Uterus (tissue), 4 donors: Measurements from ENCODE around the gene DEPDC5. TPM values are rescaled to one million over a fixed set of nuclear protein-coding genes. Genes with fewer than 3 reads are reported as not detected.
"Not testable (repeated sequence)": the region's sequence is repeated elsewhere in the genome, so short reads cannot be mapped to it uniquely, and the experiment has no call there.

Source experiments
- DNase-seq, 2 donors: peaks; one replicate each; pipeline ENCODE4 v3.0.0-alpha.2; 2019 to 2020
- H3K27ac ChIP-seq, 2 donors: fragments of 200-600 bp; sonication (generic); 1 replicate in 1 of 2; 2 replicates in 1 of 2; pipeline ENCODE4 v1.5.1; 2016 to 2018
- H3K27me3 ChIP-seq, 2 donors: fragments of 200-600 bp; sonication (generic); one replicate each; pipeline ENCODE4 v1.5.1; 2018 to 2019; ENCODE audit warnings: control low read depth in 1 of 2
- H3K36me3 ChIP-seq, 2 donors: fragments of 200-600 bp; sonication (generic); one replicate each; pipeline ENCODE4 v1.5.1; 2019; ENCODE audit warnings: control low read depth in 1 of 2
- H3K4me1 ChIP-seq, 2 donors: fragments of 200-600 bp; sonication (generic); one replicate each; pipeline ENCODE4 v1.5.1; 2018 to 2019; ENCODE audit warnings: control low read depth in 1 of 2
- H3K4me3 ChIP-seq, 2 donors: fragments of 200-600 bp; sonication (generic); 1 replicate in 1 of 2; 2 replicates in 1 of 2; pipeline ENCODE4 v1.5.1; 2018 to 2019; ENCODE audit warnings: mild to moderate bottlenecking in 1 of 2
- H3K9me3 ChIP-seq, 2 donors: fragments of 200-600 bp; sonication (generic); one replicate each; pipeline ENCODE4 v1.5.1; 2019; ENCODE audit warnings: control low read depth in 1 of 2
- POLR2A ChIP-seq, 2 donors: fragments of 450-650 bp; IDR thresholded peaks; one replicate each; pipeline ENCODE4 v1.6.1; 2016; ENCODE audit warnings: antibody characterized with exemption in 2 of 2, mild to moderate bottlenecking in 1 of 2, moderate library complexity in 1 of 2
- intact Hi-C: fragments of 100-400 bp; cut with DNase I; formaldehyde crosslinking; loops from one replicate; pipeline ENCODE4 v1.15.1; 2023; ENCODE audit warnings: low total_unique reads
- total RNA-seq, 4 donors: library from RNA; depleted of rRNA in 3 of 4; stranded (reverse); fragments of >200 nt in 3 of 4; gene quantifications; one replicate each; pipeline versions ENCODE4 v1.1.0 to v1.2.4, GENCODE V29; 2014 to 2023
- TF ChIP-seq, protein P1 (sequence below), 4 experiments: fragments of 200-600 bp in 2 of 4; fragments of 450-650 bp in 2 of 4; sonication (generic) in 2 of 4; IDR thresholded peaks; one replicate each; pipeline ENCODE4 v1.5.1; 2016 to 2019; ENCODE audit warnings: antibody characterized with exemption in 4 of 4, mild to moderate bottlenecking in 2 of 4, moderate library complexity in 1 of 4
- donor health status: DM: yes; HTN: yes; CAD: no.

Gene DEPDC5
- 100 to 1,000 TPM in 1 of 4 donors, 10 to 100 TPM in 2, 1 to 10 TPM in 1; 9.1 to 180 (median 37.2) TPM for total RNA-seq

DNA sequence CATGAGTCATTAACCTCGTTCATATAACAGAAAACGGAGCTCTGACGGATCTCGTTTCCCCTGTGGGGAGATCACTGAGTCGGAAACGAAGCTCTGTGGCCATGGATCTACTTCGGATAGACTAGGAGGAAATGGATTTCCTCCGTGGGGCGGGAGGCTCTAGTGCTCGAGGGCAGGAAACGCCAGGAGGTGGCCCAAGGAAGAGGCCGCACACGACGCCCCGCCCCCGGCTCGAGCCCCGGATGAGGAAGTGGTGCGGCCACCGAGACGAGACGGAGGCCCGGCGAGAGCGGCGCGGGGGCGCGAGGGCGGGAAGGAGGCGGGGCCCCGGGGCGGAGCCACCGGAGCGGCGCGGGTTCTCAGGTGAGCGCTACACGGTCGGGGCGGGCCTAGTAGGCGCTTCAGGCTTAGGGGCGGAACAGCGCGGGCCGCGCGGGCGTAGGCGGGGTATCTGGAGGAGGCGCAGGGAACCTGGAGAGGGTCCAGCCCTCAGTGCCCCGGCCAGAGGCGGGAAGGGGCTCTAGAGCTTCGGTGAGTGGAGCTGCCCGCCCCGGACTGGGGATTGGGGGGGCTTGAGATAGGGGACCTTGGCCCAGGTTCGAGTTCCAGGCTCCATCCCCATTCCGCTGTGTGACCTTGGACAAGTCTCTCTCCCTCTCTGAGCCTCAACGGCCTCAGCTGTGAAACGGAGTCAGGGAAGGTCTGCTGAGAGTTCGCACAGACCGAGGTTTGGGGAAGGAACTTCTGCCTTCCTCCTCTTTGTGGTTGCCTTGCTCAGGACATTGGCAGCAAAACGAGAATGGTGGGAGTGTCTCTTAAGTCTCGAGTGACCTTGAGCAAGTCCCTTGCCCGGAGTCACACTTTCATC, at the start of gene DEPDC5:
DEPDC5 (plus strand) TSS at position 386 of the 868 bp plus-strand sequence. CDS start 903 bp downstream, outside the sequence.
- peak; percentile 95 to 96 for DNase-seq
- Histone ChIP-seq H3K4me3 (peak within 1 kb of the TSS; percentile 81 to 83), H3K36me3 (no peaks in the 10 kb centered on the region), H3K9me3 (no peaks in the 10 kb centered on the region), H3K27me3 (no peaks in the 10 kb centered on the region), H3K27ac (peak within 1 kb of the TSS; percentile 90 to 92), H3K4me1 (no peaks in the 10 kb centered on the region)
- TF ChIP-seq POLR2A (IDR thresholded peaks at IDR 0.05), result peak; percentile 71 to 81
- TF ChIP-seq, protein P1, sequence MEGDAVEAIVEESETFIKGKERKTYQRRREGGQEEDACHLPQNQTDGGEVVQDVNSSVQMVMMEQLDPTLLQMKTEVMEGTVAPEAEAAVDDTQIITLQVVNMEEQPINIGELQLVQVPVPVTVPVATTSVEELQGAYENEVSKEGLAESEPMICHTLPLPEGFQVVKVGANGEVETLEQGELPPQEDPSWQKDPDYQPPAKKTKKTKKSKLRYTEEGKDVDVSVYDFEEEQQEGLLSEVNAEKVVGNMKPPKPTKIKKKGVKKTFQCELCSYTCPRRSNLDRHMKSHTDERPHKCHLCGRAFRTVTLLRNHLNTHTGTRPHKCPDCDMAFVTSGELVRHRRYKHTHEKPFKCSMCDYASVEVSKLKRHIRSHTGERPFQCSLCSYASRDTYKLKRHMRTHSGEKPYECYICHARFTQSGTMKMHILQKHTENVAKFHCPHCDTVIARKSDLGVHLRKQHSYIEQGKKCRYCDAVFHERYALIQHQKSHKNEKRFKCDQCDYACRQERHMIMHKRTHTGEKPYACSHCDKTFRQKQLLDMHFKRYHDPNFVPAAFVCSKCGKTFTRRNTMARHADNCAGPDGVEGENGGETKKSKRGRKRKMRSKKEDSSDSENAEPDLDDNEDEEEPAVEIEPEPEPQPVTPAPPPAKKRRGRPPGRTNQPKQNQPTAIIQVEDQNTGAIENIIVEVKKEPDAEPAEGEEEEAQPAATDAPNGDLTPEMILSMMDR (IDR thresholded peaks at IDR 0.05), result peak in 1 of 4 experiments; percentile 53
- intact Hi-C loops, result no loop called here

DNA sequence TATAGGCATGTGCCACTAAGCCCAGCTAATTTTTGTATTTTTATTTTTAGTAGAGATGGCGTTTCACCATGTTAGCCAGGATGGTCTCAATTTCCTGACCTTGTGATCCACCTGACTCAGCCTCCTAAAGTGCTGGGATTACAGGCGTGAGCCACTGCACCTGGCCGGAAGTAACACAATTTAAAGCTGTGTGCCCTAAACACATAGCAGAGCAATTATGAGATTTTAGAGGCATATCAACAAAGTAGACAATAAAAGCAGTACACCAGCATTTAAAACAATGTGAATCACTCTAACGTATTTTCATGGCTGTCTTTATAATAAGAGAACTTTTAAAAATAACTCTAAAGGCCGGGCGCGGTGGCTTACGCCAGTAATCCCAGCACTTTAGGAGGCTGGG, 46.3 kb upstream of the DEPDC5 start:
- no peak overlapping the region for H3K4me3 ChIP-seq
- no peak overlapping the region for H3K27ac ChIP-seq
- H3K9me3 ChIP-seq, result no peaks in the 10 kb centered on the region
- no peaks in the 10 kb centered on the region for H3K36me3 ChIP-seq
- DNase-seq, result no peak
- H3K4me1 ChIP-seq, result no peaks in the 10 kb centered on the region
- H3K27me3 ChIP-seq, result no peaks in the 10 kb centered on the region
- intact Hi-C loops, result no loop called here
- TF ChIP-seq, protein P1 (IDR thresholded peaks at IDR 0.05), result no peak
- no peak for TF ChIP-seq POLR2A (IDR thresholded peaks at IDR 0.05)

DNA sequence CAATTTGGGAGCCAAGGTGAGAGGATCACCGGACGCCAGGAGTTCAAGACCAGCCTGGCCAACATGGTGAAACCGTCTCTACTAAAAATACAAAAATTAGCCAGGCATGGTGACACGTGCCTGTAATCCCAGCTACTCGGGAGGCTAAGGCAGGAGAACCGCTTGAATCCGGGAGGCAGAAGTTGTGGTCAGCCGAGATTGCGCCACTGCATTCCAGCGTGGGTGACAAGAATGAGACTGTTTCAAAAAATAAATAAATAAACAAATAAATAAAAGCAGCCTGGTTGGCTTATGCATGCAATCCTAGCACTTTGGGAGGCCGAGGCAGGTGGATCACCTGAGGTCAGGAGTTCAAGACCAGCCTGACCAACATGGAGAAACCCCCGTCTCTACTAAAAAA, 42.6 kb upstream of the DEPDC5 start:
- H3K27ac ChIP-seq, H3K4me3 ChIP-seq, intact Hi-C loops, H3K36me3 ChIP-seq, DNase-seq, H3K4me1 ChIP-seq, H3K9me3 ChIP-seq, H3K27me3 ChIP-seq: not testable (repeated sequence)

DNA sequence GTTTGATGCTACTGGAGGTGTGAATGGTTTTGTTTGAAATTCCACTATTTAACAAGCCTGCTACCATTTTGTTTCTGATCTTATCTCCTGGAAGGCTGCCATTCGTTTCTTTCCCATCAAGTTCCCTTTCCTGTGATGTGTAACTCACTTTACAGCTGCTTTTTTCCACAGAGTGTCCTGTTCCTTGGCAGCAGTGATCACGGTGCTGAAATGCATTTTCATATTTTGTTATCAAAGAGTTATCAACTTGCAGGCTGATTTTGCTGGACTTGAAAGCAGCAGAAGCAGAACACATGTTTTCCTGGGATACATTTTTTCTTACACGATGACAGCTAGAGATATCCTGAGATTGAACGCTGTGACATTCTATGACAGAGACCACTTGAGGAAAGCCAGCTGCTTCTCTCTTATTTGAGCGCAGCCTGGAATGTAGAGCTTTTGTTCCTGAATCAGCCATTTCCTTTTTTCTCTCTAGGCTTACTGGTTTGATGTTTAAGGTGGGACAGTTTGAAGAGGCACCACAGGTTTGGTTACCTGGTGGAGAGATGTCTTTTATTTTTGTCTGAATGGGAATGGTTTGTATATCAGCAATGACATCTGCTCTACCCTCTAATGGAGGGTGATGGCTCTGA, 38.6 kb upstream of the DEPDC5 start:
- H3K36me3 ChIP-seq, result no peaks in the 10 kb centered on the region
- H3K27me3 ChIP-seq, result no peaks in the 10 kb centered on the region
- TF ChIP-seq POLR2A (IDR thresholded peaks at IDR 0.05), result no peak
- TF ChIP-seq, protein P1 (IDR thresholded peaks at IDR 0.05), result no peak
- no peak for DNase-seq
- intact Hi-C loops, result no loop called here
- H3K9me3 ChIP-seq, result no peaks in the 10 kb centered on the region
- no peak overlapping the region for H3K4me3 ChIP-seq
- no peaks in the 10 kb centered on the region for H3K4me1 ChIP-seq
- H3K27ac ChIP-seq, result no peak overlapping the region

DNA sequence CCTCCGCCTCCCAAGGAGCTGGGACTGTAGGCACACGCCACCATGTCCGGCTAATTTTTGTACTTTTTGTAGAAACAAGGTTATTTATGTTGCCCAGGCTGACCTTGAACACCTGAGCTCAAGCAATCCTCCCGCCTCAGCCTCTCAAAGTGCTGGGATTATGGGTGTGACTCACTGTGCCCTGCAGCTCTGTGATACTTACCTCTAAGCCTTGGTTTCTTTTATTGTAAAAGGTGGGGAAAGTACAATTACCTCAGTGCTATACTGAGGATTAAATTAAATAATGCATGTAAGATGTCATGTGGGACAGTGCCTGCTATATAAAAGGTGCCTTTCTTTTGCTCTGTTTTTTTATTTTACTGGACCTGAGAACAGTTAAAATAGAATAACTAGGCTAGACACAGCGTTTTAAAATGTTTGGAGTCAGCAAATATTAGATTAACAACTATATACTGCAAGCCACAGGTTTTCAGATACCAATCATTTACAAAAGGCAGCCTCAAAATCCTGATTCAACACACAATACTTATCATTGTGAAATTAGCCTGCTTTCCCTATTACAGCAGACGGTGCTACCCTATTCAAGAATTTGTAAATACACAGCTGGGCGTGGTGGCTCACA, 33.9 kb upstream of the DEPDC5 start:
- H3K27ac ChIP-seq, result no peak overlapping the region
- no peak for DNase-seq
- no peaks in the 10 kb centered on the region for H3K9me3 ChIP-seq
- H3K27me3 ChIP-seq, result no peaks in the 10 kb centered on the region
- intact Hi-C loops, result no loop called here
- TF ChIP-seq, protein P1 (IDR thresholded peaks at IDR 0.05), result no peak
- no peak for TF ChIP-seq POLR2A (IDR thresholded peaks at IDR 0.05)
- H3K4me1 ChIP-seq, result no peaks in the 10 kb centered on the region
- H3K4me3 ChIP-seq, result no peak overlapping the region
- H3K36me3 ChIP-seq, result no peaks in the 10 kb centered on the region
